ENCODE results near the gene SEMA5A.
"Not testable (repeated sequence)": the region's sequence is repeated elsewhere in the genome, so short reads cannot be mapped to it uniquely, and the experiment has no call there.

The SEMA5A gene

GRCh38 chr5:9382522-9382921 lies 163.4 kb downstream of the SEMA5A start:
- in situ Hi-C loops (cut with MboI; ENCODE audit: low pct_unique_long_range_greater_than_20kb, low sequenced_read_pairs), result no loop called here
- no peak for DNase-seq

- in situ Hi-C loops (cut with MboI; ENCODE audit: low pct_unique_long_range_greater_than_20kb, low sequenced_read_pairs), result no loop called here
- DNase-seq, result no peak
These were observed 164.4 kb downstream of the SEMA5A start for GRCh38 chr5:9381464-9381863.

GRCh38 chr5:9380109-9380508 lies 165.8 kb downstream of the SEMA5A start:
- in situ Hi-C loops (cut with MboI; ENCODE audit: low pct_unique_long_range_greater_than_20kb, low sequenced_read_pairs), result no loop called here
- DNase-seq, result no peak

- in situ Hi-C loops (cut with MboI; ENCODE audit: low pct_unique_long_range_greater_than_20kb, low sequenced_read_pairs), result no loop called here
- no peak for DNase-seq
These were observed 169.3 kb downstream of the SEMA5A start for GRCh38 chr5:9376363-9377117.

GRCh38 chr5:9375756-9376155 lies 170.1 kb downstream of the SEMA5A start:
- in situ Hi-C loops (cut with MboI; ENCODE audit: low pct_unique_long_range_greater_than_20kb, low sequenced_read_pairs), result no loop called here
- DNase-seq, result no peak

- no peak for DNase-seq
- in situ Hi-C loops (cut with MboI; ENCODE audit: low pct_unique_long_range_greater_than_20kb, low sequenced_read_pairs), result no loop called here
These were observed 171.8 kb downstream of the SEMA5A start for GRCh38 chr5:9374025-9374424.

GRCh38 chr5:9373571-9373970 lies 172.3 kb downstream of the SEMA5A start:
- in situ Hi-C loops (cut with MboI; ENCODE audit: low pct_unique_long_range_greater_than_20kb, low sequenced_read_pairs), result no loop called here
- no peak for DNase-seq

GRCh38 chr5:9370256-9370655 lies 175.6 kb downstream of the SEMA5A start:
- in situ Hi-C loops (cut with MboI; ENCODE audit: low pct_unique_long_range_greater_than_20kb, low sequenced_read_pairs), result no loop called here
- DNase-seq, result no peak

GRCh38 chr5:9365512-9365911 lies 180.4 kb downstream of the SEMA5A start:
- in situ Hi-C loops (cut with MboI; ENCODE audit: low pct_unique_long_range_greater_than_20kb, low sequenced_read_pairs), result no loop called here

GRCh38 chr5:9363449-9363848 lies 182.4 kb downstream of the SEMA5A start:
- in situ Hi-C loops (cut with MboI; ENCODE audit: low pct_unique_long_range_greater_than_20kb, low sequenced_read_pairs), result no loop called here
- DNase-seq, result no peak

More at GRCh38 chr5:9365512-9365911, 180.4 kb downstream of the SEMA5A start:
- DNase-seq, result no peak

- in situ Hi-C loops (cut with MboI; ENCODE audit: low pct_unique_long_range_greater_than_20kb, low sequenced_read_pairs), result no loop called here
- no peak for DNase-seq
These were observed 182.8 kb downstream of the SEMA5A start for GRCh38 chr5:9363026-9363425.

- in situ Hi-C loops (cut with MboI; ENCODE audit: low pct_unique_long_range_greater_than_20kb, low sequenced_read_pairs), result no loop called here
- DNase-seq, result no peak
These were observed 183.3 kb downstream of the SEMA5A start for GRCh38 chr5:9362600-9362999.

GRCh38 chr5:9361835-9362234 lies 184.0 kb downstream of the SEMA5A start:
- peak; percentile 68 for DNase-seq

GRCh38 chr5:9358961-9359685 lies 186.8 kb downstream of the SEMA5A start:
- no peak for DNase-seq
- in situ Hi-C loops (cut with MboI; ENCODE audit: low pct_unique_long_range_greater_than_20kb, low sequenced_read_pairs), result no loop called here

More at GRCh38 chr5:9361835-9362234, 184.0 kb downstream of the SEMA5A start:
- in situ Hi-C loops (cut with MboI; ENCODE audit: low pct_unique_long_range_greater_than_20kb, low sequenced_read_pairs), result no loop called here

- no peak for DNase-seq
- in situ Hi-C loops (cut with MboI; ENCODE audit: low pct_unique_long_range_greater_than_20kb, low sequenced_read_pairs), result no loop called here
These were observed 189.5 kb downstream of the SEMA5A start for GRCh38 chr5:9356351-9356825.

- DNase-seq, result no peak
- in situ Hi-C loops (cut with MboI; ENCODE audit: low pct_unique_long_range_greater_than_20kb, low sequenced_read_pairs), result no loop called here
These were observed 191.4 kb downstream of the SEMA5A start for GRCh38 chr5:9354336-9355081.

- in situ Hi-C loops (cut with MboI; ENCODE audit: low pct_unique_long_range_greater_than_20kb, low sequenced_read_pairs); DNase-seq: not testable (repeated sequence)
These were observed 192.8 kb downstream of the SEMA5A start for GRCh38 chr5:9353048-9353447.

- in situ Hi-C loops (cut with MboI; ENCODE audit: low pct_unique_long_range_greater_than_20kb, low sequenced_read_pairs), result no loop called here
These were observed 194.3 kb downstream of the SEMA5A start for GRCh38 chr5:9351546-9351945.

GRCh38 chr5:9350301-9350797 lies 195.5 kb downstream of the SEMA5A start:
- DNase-seq, result no peak
- in situ Hi-C loops (cut with MboI; ENCODE audit: low pct_unique_long_range_greater_than_20kb, low sequenced_read_pairs), result no loop called here

More at GRCh38 chr5:9351546-9351945, 194.3 kb downstream of the SEMA5A start:
- no peak for DNase-seq

Measured in KBM-7 (cell line).